Activated T-helper 17 cell treated with anti-CD3 and anti-CD28 coated beads, Interleukin-2, amount 50 U/mL, for 72 hours (primary cell): ENCODE results near the gene ZNF22. TPM values are rescaled to one million over a fixed set of nuclear protein-coding genes. Genes with fewer than 3 reads are reported as not detected.
A peak's percentile ranks its signal among the peaks of the same experiment; 100 is the strongest.

ENCODE experiments used
- ATAC-seq: fragments of 150-1000 bp; cut with Tn5 transposase; replicated peaks from 2 replicates; pipeline ENCODE4 v1.10.0; 2021; ENCODE audit warnings: mild to moderate bottlenecking, moderate library complexity
- H3K27ac Mint-ChIP-seq: one replicate; pipeline ENCODE4 v1.8.0; 2022; ENCODE audit warnings: mixed read lengths
- H3K27me3 Mint-ChIP-seq: one replicate; pipeline ENCODE4 v1.8.0; 2022; ENCODE audit warnings: mixed read lengths
- H3K36me3 Mint-ChIP-seq: one replicate; pipeline ENCODE4 v1.8.0; 2022; ENCODE audit warnings: low read depth, mild to moderate bottlenecking, mixed read lengths
- H3K4me1 Mint-ChIP-seq: one replicate; pipeline ENCODE4 v1.8.0; 2022; ENCODE audit warnings: mixed read lengths
- H3K4me3 Mint-ChIP-seq: one replicate; pipeline ENCODE4 v1.8.0; 2022; ENCODE audit warnings: mild to moderate bottlenecking, mixed read lengths
- H3K9me3 Mint-ChIP-seq: one replicate; pipeline ENCODE4 v1.8.0; 2022; ENCODE audit warnings: mixed read lengths
- total RNA-seq, 2 donors: library from RNA; stranded (reverse); gene quantifications; one replicate each; pipeline ENCODE4 v1.2.3, GENCODE V29; 2022

The ZNF22 gene
- total RNA-seq = 10 to 100 TPM in 1 of 2 donors, 1 to 10 TPM in 1; 7.3 to 12.6 TPM

DNA sequence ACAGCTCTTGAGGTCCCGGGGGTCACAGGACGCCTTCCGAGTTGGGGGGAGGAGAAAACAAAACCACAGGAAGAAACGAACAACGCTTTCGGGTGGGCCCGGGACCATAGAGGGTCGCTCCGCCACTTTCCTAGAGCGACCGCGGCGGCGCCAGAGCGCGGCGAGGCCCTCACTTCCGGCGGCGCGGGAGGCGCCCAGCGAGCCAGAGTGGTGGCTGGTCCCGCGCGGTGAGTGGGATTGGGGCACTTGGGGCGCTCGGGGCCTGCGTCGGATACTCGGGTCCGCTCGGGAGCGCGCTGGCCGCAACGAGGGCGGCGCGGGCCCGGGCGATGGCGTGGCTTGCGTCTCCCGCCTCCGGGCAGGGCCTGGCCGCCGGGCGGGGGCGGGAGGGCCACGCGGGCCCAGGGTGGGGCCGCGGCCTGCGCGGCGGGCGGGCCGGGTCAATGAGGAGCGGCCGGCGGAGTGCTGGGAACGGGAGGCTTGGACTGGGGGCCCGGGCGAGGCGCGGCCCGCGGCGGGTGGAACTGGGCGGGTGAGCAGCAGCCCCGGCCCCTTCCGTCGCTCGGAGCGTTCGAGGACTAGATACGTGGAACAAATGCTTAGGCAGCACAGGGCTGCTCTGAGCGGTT lies at the start of gene ZNF22:
ZNF22 (plus strand) TSS at position 172 of the 629 bp plus-strand sequence. CDS start 2,446 bp downstream, outside the sequence.
- H3K4me3 Mint-ChIP-seq = peak within 1 kb of the TSS; percentile 89

DNA sequence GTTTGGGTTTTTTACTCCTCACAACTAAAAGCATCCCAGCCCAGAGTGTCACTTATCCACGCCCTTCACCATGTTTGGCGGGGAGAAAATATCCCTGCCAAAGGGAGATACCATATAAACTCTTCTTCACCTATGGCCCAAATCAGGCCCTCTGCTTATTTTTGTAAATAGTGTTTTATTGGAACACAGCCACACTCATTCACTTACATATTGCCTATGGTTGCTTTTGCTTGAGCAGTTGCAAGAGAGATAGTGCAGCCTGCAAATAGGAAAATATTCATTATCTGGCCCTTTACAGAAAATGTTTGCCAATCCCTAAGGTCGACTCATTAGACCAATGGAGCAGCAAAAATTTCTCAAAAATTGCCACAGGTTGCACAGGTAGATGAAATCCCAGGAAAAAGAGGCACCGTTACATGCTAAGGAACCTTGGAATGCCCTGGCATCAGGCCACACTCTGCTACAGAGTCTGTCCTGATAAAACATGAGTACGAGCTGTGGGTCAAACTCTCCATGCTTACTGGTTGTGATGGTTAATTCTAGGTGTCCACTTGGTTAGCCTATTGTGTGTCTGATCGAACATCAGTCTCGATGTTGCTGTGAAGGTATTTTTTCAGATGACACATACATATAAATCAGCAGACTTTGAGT lies 49.0 kb upstream of the ZNF22 start:
- H3K27ac Mint-ChIP-seq = no peak overlapping the region
- no peaks in the 10 kb centered on the region for H3K36me3 Mint-ChIP-seq
- no peaks in the 10 kb centered on the region for H3K9me3 Mint-ChIP-seq
- ATAC-seq = no peak
- H3K4me1 Mint-ChIP-seq = peaks cover 3% of the 10 kb centered on the region
- H3K4me3 Mint-ChIP-seq = no peak overlapping the region
- H3K27me3 Mint-ChIP-seq = no peaks in the 10 kb centered on the region

More for the DNA sequence above, at the start of gene ZNF22:
- Mint-ChIP-seq H3K9me3 (peaks cover 7% of the 10 kb centered on the region), H3K27me3 (no peaks in the 10 kb centered on the region), H3K36me3 (peaks cover 39% of the 10 kb centered on the region), H3K4me1 (peaks cover 14% of the 10 kb centered on the region), H3K27ac (peak within 1 kb of the TSS; percentile 92)
- peak; percentile 76 for ATAC-seq

DNA sequence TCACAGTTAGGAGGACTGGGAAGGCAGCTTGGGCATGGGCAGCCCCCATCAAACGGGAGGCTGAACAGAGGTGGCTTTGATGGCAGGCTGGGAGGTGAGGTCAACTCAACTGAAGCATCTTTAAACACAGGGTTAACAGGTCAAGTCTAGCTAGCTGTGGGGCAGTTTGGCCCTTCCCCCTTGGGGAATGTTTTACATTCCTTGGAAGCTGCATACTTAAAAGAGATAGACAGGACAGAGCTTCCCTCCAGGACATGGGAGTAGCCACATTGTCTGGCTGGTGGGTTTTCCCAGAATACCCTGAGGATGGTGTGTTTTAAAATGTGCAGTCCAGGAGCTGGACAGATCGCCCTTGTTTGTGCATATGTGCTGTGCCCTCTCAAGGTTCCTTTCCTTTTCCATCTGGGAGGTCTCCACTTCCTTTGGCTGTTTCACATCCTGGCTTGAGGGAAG lies 47.9 kb upstream of the ZNF22 start:
- Mint-ChIP-seq H3K9me3 (no peaks in the 10 kb centered on the region), H3K4me3 (no peak overlapping the region), H3K27me3 (no peaks in the 10 kb centered on the region), H3K4me1 (peaks cover 3% of the 10 kb centered on the region), H3K36me3 (no peaks in the 10 kb centered on the region), H3K27ac (no peak overlapping the region)
- no peak for ATAC-seq

DNA sequence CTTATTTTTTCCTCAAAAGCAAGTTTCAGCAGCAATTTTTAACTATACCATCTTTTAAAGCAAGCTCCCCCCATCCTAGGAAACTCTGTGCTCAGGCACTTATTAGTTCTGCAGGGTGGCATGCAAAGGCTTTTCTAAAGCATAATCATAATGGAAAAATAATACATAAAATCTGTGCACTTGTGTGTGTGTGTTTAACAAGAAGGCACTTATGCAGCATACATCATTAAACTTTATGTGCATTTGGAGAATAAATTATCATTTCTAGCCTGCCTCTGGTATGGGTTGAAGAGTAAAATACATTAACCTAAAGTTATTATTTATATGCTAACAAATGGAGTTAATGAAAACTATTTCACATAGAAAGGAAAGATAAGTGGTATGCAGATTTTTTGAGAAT lies 46.7 kb upstream of the ZNF22 start:
- Mint-ChIP-seq H3K4me1 (peaks cover 8% of the 10 kb centered on the region), H3K4me3 (no peak overlapping the region), H3K27me3 (no peaks in the 10 kb centered on the region), H3K27ac (no peak overlapping the region), H3K36me3 (no peaks in the 10 kb centered on the region), H3K9me3 (no peaks in the 10 kb centered on the region)
- no peak for ATAC-seq

DNA sequence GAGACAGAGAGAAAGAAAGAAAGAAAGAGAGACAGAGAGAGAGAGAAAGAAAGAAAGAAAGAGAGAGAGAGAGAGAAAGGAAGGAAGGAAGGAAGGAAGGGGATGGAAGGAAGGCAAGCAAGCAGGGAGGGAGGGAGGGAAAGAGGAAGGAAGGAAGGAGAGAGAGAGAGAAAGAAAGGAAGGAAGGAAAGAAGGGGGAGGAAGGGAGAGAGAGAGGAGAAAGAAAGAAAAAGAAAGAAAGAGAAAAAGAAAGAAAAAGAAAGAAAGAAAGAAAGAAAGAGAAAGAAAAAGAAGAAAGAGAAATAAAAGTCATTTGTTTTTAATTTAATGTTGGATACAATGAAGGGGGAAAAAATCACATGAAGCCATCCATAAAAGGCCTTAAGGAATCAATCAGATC lies 45.8 kb upstream of the ZNF22 start:
- no peaks in the 10 kb centered on the region for H3K27me3 Mint-ChIP-seq
- H3K4me1 Mint-ChIP-seq = peaks cover 8% of the 10 kb centered on the region
- H3K36me3 Mint-ChIP-seq = no peaks in the 10 kb centered on the region
- ATAC-seq = no peak
- no peaks in the 10 kb centered on the region for H3K9me3 Mint-ChIP-seq
- no peak overlapping the region for H3K4me3 Mint-ChIP-seq
- H3K27ac Mint-ChIP-seq = no peak overlapping the region

DNA sequence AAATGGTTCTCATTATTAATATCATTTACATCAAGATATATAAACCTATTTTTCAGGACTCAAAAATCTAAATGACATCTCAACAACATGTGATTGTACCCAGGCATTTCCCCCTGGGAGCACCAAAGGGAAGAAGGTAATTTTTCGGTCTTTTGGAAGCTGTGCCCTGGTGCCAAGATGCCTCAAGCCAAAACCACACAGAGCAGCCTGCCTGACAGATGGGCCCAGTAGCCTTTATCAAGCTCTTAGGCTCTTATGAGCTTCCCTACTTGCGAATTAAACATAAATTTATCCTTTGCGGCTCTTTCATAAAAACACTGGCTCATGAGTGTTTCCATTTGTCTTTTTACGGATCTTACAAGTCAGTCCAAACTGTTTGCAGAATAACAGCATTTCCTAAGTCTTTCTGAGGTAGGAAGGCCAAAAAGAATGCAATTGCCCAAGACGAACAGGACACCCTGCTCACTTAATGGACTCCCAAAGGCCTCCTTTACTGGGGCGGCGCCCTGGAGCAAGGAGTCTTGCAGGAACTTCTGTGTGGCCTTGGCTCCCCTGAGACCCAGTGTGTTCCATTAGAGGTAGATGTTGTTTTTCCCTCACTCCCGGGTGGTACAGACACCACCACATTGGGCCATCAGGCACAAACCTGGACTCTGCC lies 45.2 kb upstream of the ZNF22 start:
- H3K4me1 Mint-ChIP-seq = peaks cover 8% of the 10 kb centered on the region
- no peaks in the 10 kb centered on the region for H3K36me3 Mint-ChIP-seq
- no peaks in the 10 kb centered on the region for H3K9me3 Mint-ChIP-seq
- ATAC-seq = no peak
- H3K27me3 Mint-ChIP-seq = no peaks in the 10 kb centered on the region
- H3K4me3 Mint-ChIP-seq = no peak overlapping the region
- H3K27ac Mint-ChIP-seq = no peak overlapping the region

DNA sequence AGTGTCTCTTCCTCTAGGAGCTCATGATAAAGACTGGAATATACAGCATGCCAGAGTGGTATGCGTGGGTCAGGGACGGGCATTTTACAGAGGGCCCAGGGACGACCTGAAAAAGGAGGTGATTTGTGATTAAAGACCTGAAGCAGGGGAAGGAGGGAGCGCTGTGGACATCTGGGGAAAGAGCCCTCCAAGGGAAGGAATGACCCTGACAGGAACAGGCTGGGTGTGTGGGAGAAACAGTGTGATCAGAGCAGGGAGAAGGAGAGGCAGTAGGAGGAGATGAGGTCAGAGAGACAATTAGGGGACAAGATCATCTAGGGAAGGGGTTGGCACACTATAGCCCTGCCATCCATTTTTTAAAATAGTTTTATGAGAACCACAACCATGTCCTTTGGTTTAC lies 44.5 kb upstream of the ZNF22 start:
- H3K4me3 Mint-ChIP-seq = no peak overlapping the region
- no peaks in the 10 kb centered on the region for H3K27me3 Mint-ChIP-seq

DNA sequence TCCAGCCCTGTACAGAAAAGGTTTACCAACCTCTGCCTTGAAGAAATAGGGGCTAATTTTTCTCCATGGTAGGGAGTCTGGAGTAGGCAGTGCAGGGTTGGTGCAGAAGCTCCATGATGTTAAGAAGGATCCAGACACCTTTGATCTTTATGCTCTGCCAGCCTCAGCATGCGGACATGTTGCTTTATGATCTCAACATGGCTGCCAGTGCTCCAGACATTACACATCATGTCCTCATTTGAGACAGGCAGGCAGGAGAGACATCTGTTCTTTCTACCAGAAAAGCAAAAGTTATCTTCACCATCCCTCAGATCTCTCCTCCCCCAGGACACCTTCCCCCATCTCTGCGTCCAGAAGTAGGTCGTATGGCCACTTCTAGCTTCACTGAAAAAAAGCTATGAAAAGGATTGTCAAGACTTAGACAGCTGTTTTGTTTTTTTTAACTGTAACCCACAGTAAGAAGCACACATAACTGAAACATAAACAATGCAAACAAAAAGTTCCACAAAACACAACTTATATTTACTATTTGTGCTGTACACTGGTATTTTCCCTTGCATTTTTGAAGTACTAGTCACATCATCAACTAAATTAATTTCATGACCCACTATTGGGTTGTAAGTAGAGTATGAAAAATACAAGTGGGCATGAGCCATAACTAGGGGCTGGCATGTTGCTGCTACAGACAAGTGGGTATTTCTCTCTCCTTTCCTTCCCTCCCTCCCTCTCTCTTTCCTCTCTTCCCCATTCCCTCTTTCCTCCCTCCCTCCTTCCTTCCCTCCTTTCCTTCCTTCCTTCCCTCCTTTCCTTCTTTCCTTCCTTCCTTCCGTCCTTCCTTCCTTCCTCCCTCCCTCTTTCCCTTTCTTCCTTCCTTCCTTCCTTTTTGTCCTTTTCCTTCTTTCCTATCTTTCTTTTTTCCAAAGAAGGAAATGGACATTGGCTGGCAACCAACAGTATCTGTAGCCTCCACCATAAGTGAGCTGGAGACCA lies 43.7 kb upstream of the ZNF22 start:
- ATAC-seq = no peak
- peaks cover 8% of the 10 kb centered on the region for H3K4me1 Mint-ChIP-seq
- H3K27ac Mint-ChIP-seq = no peak overlapping the region
- no peaks in the 10 kb centered on the region for H3K27me3 Mint-ChIP-seq
- no peaks in the 10 kb centered on the region for H3K9me3 Mint-ChIP-seq
- no peaks in the 10 kb centered on the region for H3K36me3 Mint-ChIP-seq
- peak overlapping the region; percentile 86 for H3K4me3 Mint-ChIP-seq

More for the DNA sequence above, 44.5 kb upstream of the ZNF22 start:
- ATAC-seq = no peak
- Mint-ChIP-seq H3K9me3 (no peaks in the 10 kb centered on the region), H3K4me1 (peaks cover 8% of the 10 kb centered on the region), H3K36me3 (no peaks in the 10 kb centered on the region), H3K27ac (no peak overlapping the region)

DNA sequence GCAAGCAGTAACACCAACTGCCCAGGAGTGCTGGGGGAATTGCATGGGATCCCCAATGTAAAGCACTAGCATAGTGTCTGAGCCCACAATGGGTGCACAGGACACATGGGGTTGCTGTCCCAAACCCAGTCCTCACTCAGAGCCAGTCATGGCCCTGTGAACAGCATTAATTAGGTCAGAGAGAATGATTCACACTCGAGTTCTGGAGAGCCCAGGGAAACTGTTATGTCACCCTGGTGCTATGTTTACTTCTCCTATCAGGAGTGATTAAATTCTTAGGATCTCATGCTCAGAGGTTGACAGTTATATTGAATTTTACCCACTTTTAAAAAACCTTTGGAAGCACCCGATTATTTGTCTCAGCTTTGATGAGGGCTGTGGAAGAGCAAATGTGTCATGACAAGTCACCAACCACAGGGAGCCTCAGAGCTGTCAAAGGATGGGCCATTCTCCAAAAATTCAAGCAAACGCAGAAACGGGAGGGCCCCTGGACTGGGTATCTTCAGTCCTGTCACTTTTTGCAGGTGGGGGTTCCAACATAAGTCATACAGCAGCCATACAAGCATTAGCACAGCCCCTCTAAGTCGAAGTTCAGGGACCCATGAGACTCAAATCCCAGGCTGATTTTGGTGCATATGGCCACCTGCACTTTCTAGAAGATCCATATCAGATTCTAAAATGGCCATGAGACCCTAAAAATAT lies 42.4 kb upstream of the ZNF22 start:
- no peaks in the 10 kb centered on the region for H3K9me3 Mint-ChIP-seq
- H3K4me3 Mint-ChIP-seq = peak overlapping the region; percentile 86
- H3K27ac Mint-ChIP-seq = peak overlapping the region; percentile 62
- no peak for ATAC-seq
- no peaks in the 10 kb centered on the region for H3K27me3 Mint-ChIP-seq
- no peaks in the 10 kb centered on the region for H3K36me3 Mint-ChIP-seq
- H3K4me1 Mint-ChIP-seq = peaks cover 8% of the 10 kb centered on the region

DNA sequence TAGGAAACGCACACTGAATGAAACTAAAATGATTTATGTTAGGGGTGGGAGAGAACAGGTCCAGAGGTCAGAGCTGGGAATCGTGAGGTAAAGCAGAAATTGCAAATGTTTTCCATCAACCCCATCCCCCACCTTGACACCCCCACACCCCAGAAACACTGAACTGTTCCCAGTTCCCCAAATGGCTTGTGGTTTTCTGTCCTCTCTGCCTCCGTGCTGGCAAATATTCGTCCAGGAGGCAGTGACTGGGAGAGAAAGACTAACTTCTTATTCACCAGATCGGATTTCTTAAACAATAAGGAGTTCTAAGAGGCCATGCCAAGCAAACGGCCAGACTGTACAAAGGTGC lies 41.9 kb upstream of the ZNF22 start:
- H3K27me3 Mint-ChIP-seq = no peaks in the 10 kb centered on the region
- H3K4me3 Mint-ChIP-seq = peak overlapping the region; percentile 86

DNA sequence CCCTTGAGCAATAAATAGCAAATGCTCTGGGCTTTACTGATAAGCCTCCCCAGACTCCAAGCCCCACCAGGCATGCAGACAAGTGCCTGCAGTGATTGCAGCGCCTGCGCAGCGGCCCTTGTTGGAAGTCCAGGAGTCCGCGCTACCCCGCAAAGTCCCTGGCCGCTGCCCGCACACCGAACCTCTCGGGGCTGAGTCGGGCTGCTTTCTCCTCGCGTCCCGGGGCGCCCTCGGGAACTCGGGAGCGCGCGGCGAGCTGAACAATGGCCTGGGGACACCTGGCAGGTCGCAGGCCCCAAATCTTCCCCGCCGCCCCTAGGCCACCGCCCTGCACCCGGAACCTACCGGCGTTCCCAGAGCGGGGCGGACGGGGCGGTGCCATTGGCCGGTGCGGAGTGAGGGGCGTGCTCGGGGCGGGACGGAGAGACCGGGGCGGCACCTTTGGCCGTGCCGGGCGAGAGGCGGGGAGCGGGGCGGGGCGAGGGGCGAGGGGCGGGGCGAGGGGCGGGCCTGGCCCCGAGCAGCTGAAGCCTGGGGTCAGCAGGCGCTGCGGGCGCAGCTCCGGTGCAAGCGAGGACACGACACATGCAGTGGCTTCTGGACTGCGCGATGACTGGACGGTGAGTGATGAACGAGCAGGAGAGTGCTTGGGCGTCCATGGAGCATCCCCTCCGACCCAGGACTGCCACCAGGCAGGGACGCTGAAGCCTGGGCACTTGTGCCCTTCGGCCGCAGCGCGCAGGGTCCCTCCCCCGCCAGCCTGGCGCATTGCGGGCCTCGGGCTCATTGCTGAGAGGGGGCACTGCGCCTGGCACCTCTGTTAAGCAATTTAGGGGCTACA lies 41.3 kb upstream of the ZNF22 start, which contains the start of gene RASSF4:
RASSF4 (plus strand) TSS at position 556 of the 841 bp plus-strand sequence. CDS start 10,401 bp downstream, outside the sequence.
- Mint-ChIP-seq H3K27ac (peak within 1 kb of the TSS; percentile 62), H3K27me3 (no peaks in the 10 kb centered on the region), H3K9me3 (no peaks in the 10 kb centered on the region), H3K36me3 (no peaks in the 10 kb centered on the region), H3K4me3 (peak within 1 kb of the TSS; percentile 86), H3K4me1 (peaks cover 8% of the 10 kb centered on the region)
- ATAC-seq = peak; percentile 100

More for the DNA sequence above, 41.9 kb upstream of the ZNF22 start:
- Mint-ChIP-seq H3K27ac (peak overlapping the region; percentile 62), H3K36me3 (no peaks in the 10 kb centered on the region), H3K9me3 (no peaks in the 10 kb centered on the region), H3K4me1 (peaks cover 8% of the 10 kb centered on the region)
- no peak for ATAC-seq

DNA sequence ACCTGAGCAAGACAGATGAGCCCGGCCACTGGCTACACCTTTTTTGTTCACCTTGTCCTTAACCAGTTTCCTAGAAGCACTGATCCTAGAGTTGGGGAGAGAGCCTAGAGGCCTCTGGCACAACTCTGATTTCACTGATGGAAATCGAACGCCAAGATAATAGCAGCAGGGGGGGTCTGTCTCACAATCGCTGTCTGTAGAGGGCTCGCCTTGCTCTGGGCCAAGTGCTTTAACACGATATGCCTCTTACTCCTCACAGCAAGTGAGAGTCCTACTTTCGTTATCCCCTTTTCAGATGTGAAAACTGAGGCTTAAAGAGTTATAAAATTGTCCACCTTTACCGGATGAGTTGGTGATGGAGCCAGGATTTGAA lies 40.6 kb upstream of the ZNF22 start:
- peaks cover 5% of the 10 kb centered on the region for H3K4me1 Mint-ChIP-seq
- ATAC-seq = no peak
- no peaks in the 10 kb centered on the region for H3K27me3 Mint-ChIP-seq
- H3K27ac Mint-ChIP-seq = no peak overlapping the region
- peak overlapping the region; percentile 86 for H3K4me3 Mint-ChIP-seq
- H3K36me3 Mint-ChIP-seq = no peaks in the 10 kb centered on the region
- H3K9me3 Mint-ChIP-seq = no peaks in the 10 kb centered on the region
